Islet of Langerhans (tissue), 1 donor: ENCODE data around the gene DCST2.
A peak's percentile ranks its signal among the peaks of the same experiment; 100 is the strongest.

Experiments
- FAIRE-seq: peaks from one replicate; lab custom pipeline; 2011; peaks lifted over from hg19 to GRCh38; lab: Jason Lieb, UNC

DCST2 gene

DNA sequence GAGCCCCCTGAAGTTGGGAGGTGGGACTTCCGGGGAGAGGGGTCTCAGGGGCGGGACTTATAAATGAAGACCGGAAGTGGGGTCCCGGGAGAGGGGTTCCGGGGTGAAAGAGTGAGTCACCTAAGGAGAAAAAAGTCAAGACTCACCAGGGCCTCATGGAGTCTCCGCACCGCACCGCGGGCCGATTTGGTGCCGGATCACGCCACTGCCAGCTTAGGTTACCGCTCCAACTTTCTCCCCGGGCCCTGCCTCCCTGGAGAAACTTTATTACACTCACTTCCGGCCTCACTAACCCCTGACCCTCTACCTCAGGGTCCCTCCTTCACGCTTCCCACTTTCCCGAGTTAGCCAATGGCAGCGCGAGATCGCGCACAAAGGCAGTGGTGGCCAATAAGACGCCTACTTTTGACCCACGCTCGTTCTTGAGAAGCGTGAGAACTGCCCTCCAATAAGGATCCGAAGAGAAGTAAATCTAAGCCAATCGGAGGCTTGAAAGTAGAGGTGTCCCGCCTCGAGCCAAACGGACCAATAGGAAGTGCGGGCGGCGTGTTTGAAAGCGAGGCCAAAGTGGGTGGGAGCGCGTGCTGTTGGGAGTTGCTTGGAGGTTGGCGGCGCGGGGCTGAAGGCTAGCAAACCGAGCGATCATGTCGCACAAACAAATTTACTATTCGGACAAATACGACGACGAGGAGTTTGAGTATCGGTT, 59.3 kb downstream of the DCST2 start, which contains the start of gene CKS1B:
Gene CKS1B, plus strand, starts transcription at position 580 of the 706 bp plus-strand sequence. Its CDS starts 65 bp downstream, at position 645.
- FAIRE-seq = peak; percentile 94

DNA sequence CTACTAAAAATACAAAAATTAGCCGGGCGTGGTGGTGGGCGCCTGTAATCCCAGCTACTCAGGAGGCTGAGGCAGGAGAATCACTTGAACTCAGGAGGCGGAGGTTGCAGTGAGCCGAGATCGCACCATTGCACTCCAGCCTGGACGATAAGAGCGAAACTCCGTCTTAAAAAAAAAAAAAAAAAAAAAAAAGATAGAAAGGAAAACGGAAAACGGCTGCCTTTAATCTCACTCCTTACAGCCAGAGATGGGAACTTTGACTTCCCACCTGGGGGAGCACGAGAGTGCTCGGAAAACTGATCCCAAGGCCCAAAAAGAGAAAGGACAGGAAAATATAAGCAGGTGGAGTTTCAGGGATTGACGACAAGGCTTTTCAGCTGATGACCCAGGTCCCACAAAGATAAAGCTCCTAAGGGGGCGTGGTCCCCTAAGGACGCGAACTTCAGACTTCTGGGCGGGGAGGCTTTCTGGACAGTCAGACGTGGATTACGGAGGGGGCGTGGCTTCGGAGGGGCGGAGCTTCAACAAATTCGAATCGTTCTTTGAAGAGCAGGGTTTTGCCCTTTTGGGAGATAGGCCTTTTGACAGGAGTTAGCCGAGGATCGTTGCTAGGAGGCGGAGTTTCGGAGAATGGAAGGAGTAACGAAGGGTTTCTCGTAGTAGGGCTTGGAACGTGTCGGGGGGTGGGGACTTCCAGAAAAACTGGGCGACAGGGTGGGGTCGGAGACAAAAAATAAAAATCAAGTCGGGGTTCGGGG, 60.1 kb downstream of the DCST2 start:
- no peak for FAIRE-seq

DNA sequence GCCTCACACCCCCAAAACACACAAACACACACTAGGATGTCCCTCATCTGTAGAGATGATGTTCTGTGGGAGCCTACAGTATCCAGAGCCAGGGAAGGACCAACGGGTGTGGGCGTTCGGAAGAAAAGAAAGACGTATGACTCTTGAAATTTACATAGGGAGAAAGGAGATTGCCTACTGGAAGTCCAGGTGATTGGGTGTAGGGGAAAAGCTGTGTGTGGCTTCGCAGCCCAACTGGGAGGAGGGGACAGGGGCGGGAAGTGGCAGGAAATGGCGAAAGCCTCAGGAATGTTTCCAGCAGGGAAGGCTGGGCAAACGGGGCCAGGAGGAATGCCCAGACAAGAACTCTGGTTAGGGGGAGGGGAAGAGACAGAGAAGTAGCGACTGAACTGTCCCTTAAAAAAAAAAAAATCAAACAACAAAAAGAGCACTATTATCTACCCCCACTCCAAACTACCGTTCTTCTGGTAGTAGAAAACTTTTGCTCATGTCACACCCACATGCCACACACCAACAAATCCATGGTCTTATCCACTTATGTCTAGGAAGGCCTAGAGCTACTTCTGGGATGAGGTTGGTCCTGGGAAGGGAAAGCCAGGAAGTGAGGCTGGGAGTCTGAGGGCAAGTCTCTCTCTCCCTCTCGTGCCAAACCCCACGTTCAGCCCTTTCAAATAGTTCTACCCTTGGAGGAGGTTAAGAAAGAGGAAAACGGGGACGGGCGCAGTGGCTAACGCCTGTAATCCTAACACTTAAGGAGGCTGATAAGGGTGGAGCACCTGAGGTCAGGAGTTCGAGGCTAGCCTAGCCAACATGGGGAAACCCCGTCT, 60.9 kb downstream of the DCST2 start:
- FAIRE-seq = no peak

DNA sequence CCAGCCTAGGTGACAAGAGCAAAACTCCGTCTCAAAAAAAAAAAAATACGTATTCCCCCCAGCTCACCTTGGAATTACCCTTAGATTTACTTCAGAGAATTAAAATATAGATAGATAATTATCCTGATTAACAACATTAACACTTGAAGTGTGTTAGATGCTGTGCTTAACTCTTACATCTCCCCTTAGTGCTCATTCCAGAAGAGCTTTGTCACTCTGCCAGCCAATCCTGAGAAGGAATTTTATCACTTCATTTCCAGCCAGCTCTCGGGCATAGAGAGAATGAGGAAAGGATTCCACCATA, 61.4 kb downstream of the DCST2 start:
- FAIRE-seq = no peak

DNA sequence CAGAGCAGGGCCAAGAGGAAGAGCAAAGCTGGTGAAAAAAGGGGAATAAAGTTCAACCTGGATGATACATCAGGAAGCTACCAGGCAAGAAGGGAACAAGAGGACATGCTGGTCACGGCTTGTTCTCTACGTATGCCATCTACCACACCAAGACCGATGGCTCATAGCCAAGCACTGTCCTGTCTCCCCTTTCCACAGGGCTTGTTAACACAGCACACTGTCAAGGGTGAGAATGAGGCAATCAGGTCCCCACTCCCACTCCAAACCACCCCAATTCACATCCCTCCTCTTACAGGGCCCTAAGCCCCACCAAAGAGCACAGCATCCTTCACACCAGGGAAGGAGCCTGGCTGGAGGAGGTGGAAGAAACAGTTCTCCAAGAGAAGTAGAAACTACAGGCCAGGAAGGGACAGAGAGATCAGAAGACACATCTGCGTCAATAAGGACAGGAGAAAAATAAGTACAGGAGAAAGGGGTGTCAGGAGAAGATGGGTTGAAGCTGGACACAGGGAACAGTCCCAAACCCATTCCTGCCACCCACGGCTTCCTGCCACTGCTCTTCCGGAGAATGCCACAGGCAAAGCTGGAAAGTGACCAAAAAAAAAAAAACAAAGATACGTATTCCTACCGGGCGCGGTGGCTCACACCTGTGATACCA, 62.1 kb downstream of the DCST2 start:
- no peak for FAIRE-seq

DNA sequence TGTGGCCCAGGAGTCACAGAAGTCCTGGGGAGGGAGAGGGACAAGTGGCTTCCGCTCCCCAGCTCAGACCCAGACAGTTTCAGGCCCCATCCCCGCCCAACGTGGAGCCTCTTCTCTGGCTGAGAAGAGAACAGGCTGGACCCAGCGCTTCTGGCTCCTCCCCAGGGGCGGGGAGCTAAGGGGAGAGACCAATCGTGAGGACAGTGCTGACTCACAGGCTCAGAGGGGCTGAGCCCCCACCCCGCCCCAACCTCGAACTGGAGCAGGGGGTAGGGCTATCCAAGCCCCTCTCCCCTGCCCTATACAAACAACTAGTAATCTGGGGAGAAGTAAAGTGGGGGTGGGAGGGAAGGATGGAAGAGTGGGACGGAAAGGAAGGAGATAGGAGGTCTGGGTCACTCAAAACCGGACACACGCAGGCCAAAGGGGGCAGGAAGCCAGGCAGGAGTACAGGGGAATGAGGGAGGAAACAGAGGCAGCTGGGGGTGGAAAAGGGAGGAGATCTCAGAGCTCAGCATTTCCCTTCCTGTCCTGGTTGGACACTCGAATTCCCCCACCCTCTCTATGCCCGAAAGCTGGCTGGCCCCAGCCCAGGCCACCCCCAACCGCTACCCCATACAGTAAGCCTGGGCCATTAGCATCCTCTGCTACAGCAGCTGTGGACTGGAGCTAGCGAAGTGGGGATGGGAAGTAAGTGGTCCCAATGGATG, 62.8 kb downstream of the DCST2 start, which contains the start of gene SHC1:
Gene SHC1, minus strand, starts transcription at position 117 of the 710 bp plus-strand sequence. CDS start 221 bp downstream, outside the sequence.
- FAIRE-seq = no peak

DNA sequence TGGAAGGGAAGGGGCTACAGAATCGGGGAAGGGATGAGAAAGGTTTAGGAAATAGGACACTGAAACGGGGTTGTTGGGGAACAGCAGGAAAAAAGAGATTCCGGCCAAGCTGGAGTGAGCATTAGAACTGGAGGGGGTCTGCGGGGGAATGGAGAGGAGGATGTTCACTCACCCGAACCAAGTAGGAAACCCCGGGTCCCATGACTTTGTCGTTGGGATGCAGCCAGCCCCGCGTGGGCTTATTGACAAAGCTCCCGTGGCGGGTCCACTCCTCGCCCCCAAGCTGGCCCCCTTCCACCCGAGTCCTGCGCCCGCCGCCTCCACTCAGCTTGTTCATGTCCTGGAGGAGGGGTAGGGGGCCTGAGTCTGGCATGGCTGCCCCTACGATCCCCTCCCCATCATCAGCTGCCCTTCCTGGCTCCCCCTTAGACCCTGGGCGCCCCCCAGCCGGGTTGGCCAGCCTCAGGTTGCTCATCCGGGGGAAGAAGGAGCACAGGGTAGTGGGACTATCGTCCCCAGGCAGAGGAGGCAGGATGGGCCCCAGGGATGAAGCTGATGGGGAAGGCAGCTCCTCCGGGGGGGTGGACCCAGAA, 63.6 kb downstream of the DCST2 start:
- FAIRE-seq = no peak

DNA sequence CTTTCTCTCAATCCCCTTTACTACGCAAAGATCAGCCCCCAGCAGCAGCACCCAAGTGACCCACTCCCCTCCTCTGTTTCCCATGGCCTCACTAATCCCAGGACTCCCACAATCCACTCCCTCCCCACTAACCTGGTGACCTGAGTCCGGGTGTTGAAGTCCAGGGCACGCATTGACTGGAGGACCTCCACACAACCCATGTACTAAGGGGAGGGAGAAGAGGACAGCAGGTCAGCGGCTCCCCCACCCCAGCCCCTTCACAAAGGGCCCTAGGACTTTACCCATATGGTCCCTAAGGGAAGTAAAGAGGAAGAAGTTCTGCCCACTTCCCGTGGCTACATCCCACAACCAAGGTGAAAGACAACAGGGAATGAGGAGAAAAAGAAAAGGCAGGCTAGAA, 64.3 kb downstream of the DCST2 start:
- no peak for FAIRE-seq

DNA sequence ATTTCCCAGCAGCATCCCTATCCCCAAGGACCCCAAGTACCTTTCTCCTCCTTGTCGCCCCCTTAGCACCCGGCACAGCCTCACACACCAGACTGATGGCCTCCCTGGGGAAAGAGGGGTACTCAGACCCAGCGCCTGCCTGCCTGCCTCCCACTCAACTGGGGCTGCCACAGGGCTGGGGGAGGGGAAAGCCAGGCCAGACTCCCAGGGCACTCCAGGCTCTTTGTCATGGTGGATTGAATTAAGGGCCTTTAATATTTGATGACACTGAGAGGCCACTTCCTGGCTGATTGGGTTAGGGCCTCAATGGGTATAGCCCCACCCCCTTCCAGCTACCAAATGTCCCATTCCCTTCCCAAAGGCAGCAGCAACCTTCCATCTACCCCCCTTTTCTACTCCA, 64.8 kb downstream of the DCST2 start:
- FAIRE-seq = no peak
